ENCODE results near the gene HK1. TPM values are rescaled to one million over a fixed set of nuclear protein-coding genes. Genes with fewer than 3 reads are reported as not detected.

HK1 gene
- total and polyA plus RNA-seq, 2 of the 13 experiments (the other 11 are each of a cell fraction or from before 2014, with no cell fraction given): 0.29 to 1.5 TPM

GRCh38 chr10:69242040-69242851, 36.0 kb upstream of the HK1 start (continued):
- TF ChIP-seq ZBTB40 (IDR thresholded peaks at IDR 0.05) (no peak), ZBTB40 (CRISPR knock-in tag; IDR thresholded peaks at IDR 0.05) (no peak), ONECUT2 (CRISPR knock-in tag; IDR thresholded peaks at IDR 0.05) (no peak)

Measured in HepG2 (cell line).